Keratinocyte (primary cell): ENCODE measurements around the gene TAPT1.

Experiments used
- CTCF ChIP-seq, 3 experiments: IDR thresholded peaks in 1 of 3; conservative IDR thresholded peaks in 1 of 3; optimal IDR thresholded peaks in 1 of 3; 2 replicates in 2 of 3; 3 replicates in 1 of 3; pipeline versions ENCODE3 to v1.5.1; 2011; ENCODE audit warnings: low read length in 3 of 3, mild to moderate bottlenecking in 3 of 3, moderate library complexity in 2 of 3, control low read depth in 1 of 3, inconsistent platforms in 1 of 3; ENCODE audit not compliant: insufficient read depth in 2 of 3; ENCODE audit errors: extremely low read depth in 1 of 3
- EZH2 ChIP-seq: IDR thresholded peaks from one replicate; pipeline ENCODE4 v1.6.1; 2012; ENCODE audit warnings: inconsistent platforms, mild to moderate bottlenecking, low read length, moderate library complexity

- TF ChIP-seq CTCF (optimal IDR thresholded peaks at IDR 0.05 in 1 of 3, IDR thresholded peaks at IDR 0.05 in 1 of 3, conservative IDR thresholded peaks at IDR 0.05 in 1 of 3; ENCODE audit: extremely low read depth in 1 of 3, insufficient read depth in 2 of 3, low read length in 3 of 3) = no peak
- no peak for TF ChIP-seq EZH2
Measured at GRCh38 chr4:16168144-16168543, 58.1 kb downstream of the TAPT1 start.
